ENCODE results near the gene WEE2.

The WEE2 gene

DNA sequence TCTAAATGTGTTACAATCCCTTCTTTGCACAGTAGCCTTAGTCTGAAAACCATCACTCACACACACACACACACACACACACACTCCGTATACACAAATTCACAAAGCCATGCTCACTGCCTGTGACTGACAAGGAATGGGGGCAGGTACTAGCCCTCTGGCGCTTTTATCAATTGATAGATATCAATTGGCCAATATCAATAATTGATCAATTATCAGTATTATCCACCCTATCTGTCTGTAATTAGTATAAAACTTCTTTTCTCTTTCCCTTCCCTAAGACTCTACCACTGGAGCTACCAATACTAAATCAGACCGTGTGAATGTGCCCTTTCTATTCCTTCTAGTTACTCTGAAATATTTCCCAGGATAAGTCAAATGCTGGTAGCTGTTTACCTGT is 8.3 kb upstream of the WEE2 start:
- H3K4me3 ChIP-seq (ENCODE audit: low read length), result no peak overlapping the region
- TF ChIP-seq ZNF274 (IDR thresholded peaks at IDR 0.05; ENCODE audit: low read depth, low read length), result no peak

DNA sequence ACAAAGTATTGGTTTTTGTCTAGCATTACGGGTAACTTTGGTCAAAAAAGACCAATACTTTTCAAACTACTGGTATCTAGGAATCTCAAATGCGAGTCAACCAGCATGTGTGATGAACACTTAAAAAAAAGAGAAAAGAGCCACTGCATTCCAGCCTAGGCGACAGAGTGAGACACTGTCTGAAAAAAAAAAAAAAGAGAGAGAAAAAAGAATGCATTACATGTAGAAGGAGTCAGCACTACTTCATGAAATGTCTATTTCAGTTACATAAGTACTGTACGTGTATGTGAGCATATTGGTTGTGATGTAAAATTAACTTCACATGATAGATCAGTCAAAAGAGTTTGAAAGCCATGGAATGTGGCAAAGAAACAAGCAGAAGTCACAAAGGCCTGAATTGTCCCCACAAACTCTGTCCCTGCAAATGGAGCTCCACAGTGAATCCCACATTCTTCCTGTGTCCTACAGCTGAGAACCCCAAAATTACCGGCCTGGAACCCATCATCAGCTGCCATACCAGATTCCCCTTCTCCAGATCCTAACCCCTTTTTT is 7.8 kb upstream of the WEE2 start:
- peak overlapping the region; percentile 76; the same call in 1 of the 2 replicates for H3K4me3 ChIP-seq (ENCODE audit: low read length)

DNA sequence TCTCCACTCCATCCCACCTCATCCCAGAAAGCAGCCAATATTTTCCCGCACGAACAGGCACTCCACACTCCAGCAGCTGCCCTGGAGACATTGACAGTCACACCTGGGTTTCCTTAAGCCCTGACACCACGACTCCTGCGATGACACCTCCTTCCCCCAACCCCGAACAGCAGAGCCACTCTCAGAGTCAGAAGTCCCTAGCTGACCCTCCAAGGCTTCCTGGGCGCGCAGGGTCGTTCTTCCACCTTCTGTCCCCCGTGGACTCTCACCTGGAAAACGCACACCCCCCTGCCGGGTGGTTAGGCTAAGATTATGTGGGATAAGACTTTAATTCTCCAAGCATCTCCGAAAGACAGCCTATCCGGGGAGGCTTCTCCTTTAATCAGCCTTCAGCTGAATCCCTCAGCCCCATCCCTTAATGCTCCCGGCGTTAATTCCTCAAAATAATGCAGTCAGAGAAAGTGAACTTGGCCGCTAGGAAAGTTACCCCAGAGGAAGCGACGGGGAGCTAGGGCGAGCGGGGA is 7.2 kb upstream of the WEE2 start:
- H3K4me3 ChIP-seq (ENCODE audit: low read length), result peak overlapping the region; percentile 76
- TF ChIP-seq ZNF274 (IDR thresholded peaks at IDR 0.05; ENCODE audit: low read depth, low read length), result no peak

More for the DNA sequence above, 7.8 kb upstream of the WEE2 start:
- TF ChIP-seq ZNF274 (IDR thresholded peaks at IDR 0.05; ENCODE audit: low read depth, low read length), result no peak

DNA sequence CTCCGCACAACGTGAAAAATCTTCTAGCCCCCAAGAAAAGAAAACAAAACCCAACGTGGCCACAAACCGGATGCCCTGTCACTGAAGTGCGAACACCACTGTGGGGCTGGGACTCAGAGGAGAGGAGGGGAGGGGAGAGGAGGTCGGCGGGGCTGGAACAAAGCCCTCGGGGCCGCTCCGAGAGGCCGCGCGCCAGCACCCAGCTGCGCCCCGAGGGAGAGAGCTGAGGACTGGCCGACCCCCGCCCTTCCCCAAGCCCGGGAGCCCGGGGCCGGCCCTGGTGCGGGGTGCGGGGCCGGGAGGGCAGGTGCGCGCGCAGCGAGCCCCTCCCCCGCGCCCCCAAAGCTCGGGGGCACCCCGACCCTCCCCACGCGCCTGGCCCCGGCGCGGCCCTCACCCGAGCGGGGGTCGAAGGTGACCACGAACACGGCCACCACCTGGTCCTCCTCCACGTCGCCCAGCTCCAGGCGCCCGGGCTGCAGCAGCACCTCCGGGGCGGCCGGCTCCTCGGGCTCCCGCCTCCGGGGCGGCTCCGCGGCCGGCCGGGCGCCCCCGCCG is 6.6 kb upstream of the WEE2 start:
- peak overlapping the region; percentile 62 for H3K4me3 ChIP-seq (ENCODE audit: low read length)
- TF ChIP-seq ZNF274 (IDR thresholded peaks at IDR 0.05; ENCODE audit: low read depth, low read length), result no peak

- H3K4me3 ChIP-seq (ENCODE audit: low read length), result peak within 1 kb of the TSS; percentile 76
- no peak for TF ChIP-seq ZNF274 (IDR thresholded peaks at IDR 0.05; ENCODE audit: low read depth, low read length)
These were observed 6.0 kb upstream of the WEE2 start, which contains the start of gene DENND11 for GRCh38 chr7:141702047-141702567. Gene DENND11, minus strand, starts transcription at chr7:141702166. Its CDS starts 13 bp downstream, at chr7:141702153.

DNA sequence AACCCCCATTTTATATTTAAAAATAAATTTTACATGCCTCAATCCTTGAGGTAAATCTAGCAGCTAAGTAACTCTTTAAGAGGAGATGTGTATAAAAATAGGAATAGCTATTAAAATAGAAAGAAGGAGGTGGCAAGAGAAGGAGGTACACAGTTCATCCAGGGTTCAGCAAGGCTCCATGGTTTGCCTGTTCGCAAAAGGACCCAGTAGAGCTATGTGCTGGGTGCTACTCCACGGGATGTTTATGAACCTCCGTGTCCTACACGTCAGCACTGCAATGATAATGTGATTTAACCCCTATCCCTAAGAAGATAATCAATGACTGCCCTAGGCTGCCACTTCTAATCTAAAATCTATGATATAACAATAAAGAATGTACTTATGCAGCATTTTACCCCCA is 5.3 kb upstream of the WEE2 start:
- no peak for TF ChIP-seq ZNF274 (IDR thresholded peaks at IDR 0.05; ENCODE audit: low read depth, low read length)
- no peak overlapping the region for H3K4me3 ChIP-seq (ENCODE audit: low read length)

DNA sequence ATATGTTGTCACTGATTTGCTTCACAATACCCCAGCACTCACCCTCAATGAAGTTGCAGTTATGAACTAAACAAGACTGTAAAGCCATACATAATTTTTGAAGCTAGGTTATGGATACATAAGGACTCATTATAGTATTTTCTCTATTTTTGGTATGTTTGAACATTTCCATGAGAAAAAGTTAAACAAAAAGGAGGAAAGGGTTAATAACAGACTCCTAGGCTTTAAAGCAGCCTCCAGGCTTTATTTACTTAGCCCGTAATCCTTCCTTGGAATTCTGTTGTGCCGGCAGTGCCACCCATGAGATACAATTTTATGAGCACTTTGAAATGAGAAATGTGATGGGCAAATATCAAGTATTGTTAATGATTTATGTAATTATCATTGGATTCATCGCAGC is 4.0 kb upstream of the WEE2 start:
- no peak for TF ChIP-seq ZNF274 (IDR thresholded peaks at IDR 0.05; ENCODE audit: low read depth, low read length)

DNA sequence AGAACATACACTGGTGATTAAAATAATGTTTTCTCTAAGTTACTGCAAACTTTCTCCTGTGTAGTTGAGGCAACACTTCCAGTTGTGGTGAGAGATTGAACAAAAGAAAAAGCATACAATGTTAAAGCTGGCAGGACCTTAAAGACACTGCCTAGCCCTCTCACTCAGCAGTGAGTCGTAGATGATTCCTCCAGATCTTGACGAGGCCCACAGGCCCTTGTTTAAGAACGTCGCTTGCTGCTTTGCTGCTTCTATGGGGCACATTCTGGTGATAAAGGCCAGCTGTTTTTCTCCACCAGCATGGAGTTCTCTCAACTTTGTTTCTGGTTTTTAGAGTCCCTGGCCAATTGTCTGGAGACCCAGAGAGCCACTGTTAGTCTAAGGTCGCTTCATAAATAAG is 3.4 kb upstream of the WEE2 start:
- no peak overlapping the region for H3K4me3 ChIP-seq (ENCODE audit: low read length)
- no peak for TF ChIP-seq ZNF274 (IDR thresholded peaks at IDR 0.05; ENCODE audit: low read depth, low read length)

More for the DNA sequence above, 4.0 kb upstream of the WEE2 start:
- no peak overlapping the region for H3K4me3 ChIP-seq (ENCODE audit: low read length)

DNA sequence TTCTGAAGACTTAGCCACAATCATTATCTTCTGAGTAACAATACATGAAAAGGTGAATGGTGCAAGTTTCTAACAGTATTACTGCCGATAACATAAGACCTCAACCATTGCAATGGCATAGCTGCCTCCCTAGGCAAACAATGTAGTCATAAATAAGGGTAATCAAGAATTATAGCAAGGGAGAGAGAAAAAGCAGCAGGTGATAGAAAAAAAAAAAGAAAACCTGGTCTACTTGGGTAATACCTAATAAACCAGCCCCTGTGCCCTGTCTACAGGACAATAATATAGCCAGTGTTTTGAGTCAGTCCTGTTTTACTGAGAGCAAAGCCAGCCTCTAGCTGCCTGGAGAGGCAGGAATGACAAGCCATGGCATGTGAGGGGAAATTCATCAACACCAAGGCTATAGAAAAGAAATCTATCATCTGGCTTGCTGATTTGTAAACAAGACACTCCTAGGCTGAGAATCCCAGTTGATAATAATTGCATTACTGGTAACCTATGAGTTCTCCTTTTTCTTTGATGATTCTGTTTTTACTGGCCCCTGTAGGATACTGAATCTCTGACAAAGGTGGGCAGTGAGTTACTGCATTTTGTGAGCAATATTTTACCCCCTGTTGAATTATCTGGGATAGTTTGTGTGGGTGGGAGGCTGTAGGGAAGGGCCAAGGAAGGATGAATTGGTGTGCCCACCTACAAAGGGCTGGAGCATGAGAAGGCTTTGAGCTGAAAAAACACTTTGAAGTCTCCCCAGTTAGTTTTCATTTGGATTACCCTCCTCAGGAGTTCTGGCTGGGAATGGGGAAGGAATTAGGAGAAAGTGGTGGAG is 1.7 kb upstream of the WEE2 start:
- no peak for TF ChIP-seq ZNF274 (IDR thresholded peaks at IDR 0.05; ENCODE audit: low read depth, low read length)

GRCh38 chr7:141709318-141709717 is 1.2 kb downstream of the WEE2 start:
- H3K4me3 ChIP-seq (ENCODE audit: low read length), result no peak overlapping the region
- TF ChIP-seq ZNF274 (IDR thresholded peaks at IDR 0.05; ENCODE audit: low read depth, low read length), result no peak

More for the DNA sequence above, 1.7 kb upstream of the WEE2 start:
- no peak overlapping the region for H3K4me3 ChIP-seq (ENCODE audit: low read length)

- no peak overlapping the region for H3K4me3 ChIP-seq (ENCODE audit: low read length)
- no peak for TF ChIP-seq ZNF274 (IDR thresholded peaks at IDR 0.05; ENCODE audit: low read depth, low read length)
These were observed 1.6 kb downstream of the WEE2 start for GRCh38 chr7:141709749-141710148.

GRCh38 chr7:141710301-141710700 is 2.1 kb downstream of the WEE2 start:
- no peak overlapping the region for H3K4me3 ChIP-seq (ENCODE audit: low read length)
- no peak for TF ChIP-seq ZNF274 (IDR thresholded peaks at IDR 0.05; ENCODE audit: low read depth, low read length)

DNA sequence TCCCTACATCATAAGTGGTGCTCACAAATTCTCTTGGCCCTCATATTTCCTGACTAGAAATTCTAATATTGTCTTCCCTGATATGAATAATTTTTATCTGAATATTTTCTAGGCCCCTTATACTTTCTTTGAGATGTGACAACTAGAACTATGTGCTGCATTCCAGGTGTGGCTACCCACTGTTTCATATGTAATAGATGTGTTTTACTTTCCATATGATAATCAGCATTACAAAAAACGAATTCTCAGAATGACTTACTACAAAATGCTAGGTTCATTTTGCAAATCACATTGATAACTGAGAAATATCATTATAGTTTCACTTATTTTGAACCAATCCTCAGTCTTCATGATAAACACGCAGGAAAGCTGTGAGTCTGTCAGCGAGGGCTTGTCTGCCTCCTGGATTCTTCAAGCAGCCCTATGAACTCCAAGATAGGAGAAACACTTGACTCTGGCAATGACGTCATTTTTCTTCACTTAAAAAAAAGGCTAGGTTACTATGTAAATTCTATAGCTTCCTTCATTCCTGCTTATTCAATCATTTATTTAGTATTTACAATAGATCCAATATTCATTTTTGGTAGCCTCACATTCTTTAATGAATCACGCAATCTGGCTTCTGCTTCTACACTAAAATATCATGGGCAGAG is 4.6 kb downstream of the WEE2 start:
- no peak for TF ChIP-seq ZNF274 (IDR thresholded peaks at IDR 0.05; ENCODE audit: low read depth, low read length)
- no peak overlapping the region for H3K4me3 ChIP-seq (ENCODE audit: low read length)

GRCh38 chr7:141713890-141714289 is 5.7 kb downstream of the WEE2 start:
- no peak overlapping the region for H3K4me3 ChIP-seq (ENCODE audit: low read length)
- no peak for TF ChIP-seq ZNF274 (IDR thresholded peaks at IDR 0.05; ENCODE audit: low read depth, low read length)

Data from GM08714 (cell line).